ENCODE data around the gene CFAP97D2.
A peak's percentile ranks its signal among the peaks of the same experiment; 100 is the strongest.
"Not testable (repeated sequence)": the region's sequence is repeated elsewhere in the genome, so short reads cannot be mapped to it uniquely, and the experiment has no call there.

The CFAP97D2 gene

GRCh38 chr13:114179087-114179658 is at the start of gene CFAP97D2:
Gene CFAP97D2 (plus strand): TSS chr13:114179257. CDS start chr13:114179331, 74 bp downstream.
- no peak for DNase-seq

- peak; percentile 41 for DNase-seq
Measured at GRCh38 chr13:114129649-114130062, 49.4 kb upstream of the CFAP97D2 start.

- no peak for DNase-seq
Measured at GRCh38 chr13:114130131-114130836, 48.8 kb upstream of the CFAP97D2 start.

- peak; percentile 35 for DNase-seq
Measured at GRCh38 chr13:114130837-114131582, 48.0 kb upstream of the CFAP97D2 start.

- peak; percentile 45 for DNase-seq
Measured at GRCh38 chr13:114131583-114132418, 47.3 kb upstream of the CFAP97D2 start.

- peak; percentile 54 for DNase-seq
Measured at GRCh38 chr13:114132419-114133121, 46.5 kb upstream of the CFAP97D2 start, which contains the start of gene RASA3. Gene RASA3 (minus strand): TSS chr13:114132623. CDS start chr13:114132489, 134 bp downstream.

- DNase-seq = not testable (repeated sequence)
Measured at GRCh38 chr13:114133126-114133525, 45.9 kb upstream of the CFAP97D2 start.

GRCh38 chr13:114133552-114133951 is 45.5 kb upstream of the CFAP97D2 start:
- not testable (repeated sequence) for DNase-seq

- no peak for DNase-seq
Measured at GRCh38 chr13:114134111-114134943, 44.7 kb upstream of the CFAP97D2 start.

- no peak for DNase-seq
Measured at GRCh38 chr13:114134944-114135610, 44.0 kb upstream of the CFAP97D2 start.

- DNase-seq = no peak
Measured at GRCh38 chr13:114135731-114136171, 43.3 kb upstream of the CFAP97D2 start.

GRCh38 chr13:114136576-114136975 is 42.5 kb upstream of the CFAP97D2 start:
- no peak for DNase-seq

- DNase-seq = peak; percentile 29
Measured at GRCh38 chr13:114140131-114140905, 38.7 kb upstream of the CFAP97D2 start.

GRCh38 chr13:114140906-114141250 is 38.2 kb upstream of the CFAP97D2 start:
- DNase-seq = no peak

- no peak for DNase-seq
Measured at GRCh38 chr13:114141261-114141996, 37.6 kb upstream of the CFAP97D2 start.

- no peak for DNase-seq
Measured at GRCh38 chr13:114142137-114142550, 36.9 kb upstream of the CFAP97D2 start.

GRCh38 chr13:114142640-114143490 is 36.2 kb upstream of the CFAP97D2 start:
- peak; percentile 58 for DNase-seq

Measured in stimulated activated naive CD4-positive, alpha-beta T cell treated with Interleukin-2 at 50 U/mL for 16 hours (primary cell).